ENCODE measurements around the gene TTC1.

DNA sequence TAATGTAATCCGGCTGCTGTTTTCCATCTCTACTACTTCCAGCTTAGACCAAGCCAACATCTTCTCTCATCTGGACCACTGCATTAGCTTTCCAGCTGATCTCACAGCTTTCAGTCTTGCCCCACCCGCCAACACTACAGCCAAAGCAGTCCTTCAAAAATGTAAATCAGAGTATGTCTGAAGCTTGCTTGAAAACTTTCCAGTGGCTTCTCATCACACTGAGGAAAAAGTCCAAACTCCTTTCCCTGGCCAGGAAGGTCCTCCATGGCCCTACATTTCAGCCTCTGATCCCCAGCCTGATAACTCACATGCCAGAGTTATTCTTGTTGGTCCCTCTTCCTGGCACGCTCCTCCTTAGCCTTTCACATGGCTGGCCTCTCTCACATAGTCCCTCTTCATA is 38.5 kb downstream of the TTC1 start:
- TF ChIP-seq YY1 (IDR thresholded peaks at IDR 0.05; ENCODE audit: insufficient read depth, insufficient read length), result no peak
- TF ChIP-seq ZNF274 (IDR thresholded peaks at IDR 0.05; ENCODE audit: low read depth, low read length), result no peak
- TF ChIP-seq SUZ12 (IDR thresholded peaks at IDR 0.05; ENCODE audit: extremely low read depth, insufficient read depth, insufficient read length), result no peak

Data from NT2/D1 (cell line).